Loucy (cell line): ENCODE results near the gene KCNJ5.

Experiments used
- H2AFZ ChIP-seq: fragments of 200-600 bp; sonication (generic); 2 replicates; pipeline ENCODE4 v1.6.0; 2016; ENCODE audit warnings: antibody characterized with exemption, mild to moderate bottlenecking, low read length, moderate library complexity
- H3F3A ChIP-seq: fragments of 200-600 bp; 2 replicates; pipeline ENCODE4 v1.6.0; 2016; ENCODE audit warnings: antibody characterized with exemption, low read depth, mild to moderate bottlenecking
- H3K27me3 ChIP-seq: fragments of 200-600 bp; sonication (generic); 2 replicates; pipeline ENCODE4 v1.6.1; 2014; ENCODE audit warnings: low read length, mild to moderate bottlenecking; ENCODE audit not compliant: insufficient read depth, poor library complexity, severe bottlenecking
- H3K36me3 ChIP-seq: fragments of 200-600 bp; sonication (generic); 2 replicates; pipeline ENCODE4 v1.6.1; 2016; ENCODE audit warnings: low read length; ENCODE audit not compliant: insufficient read depth
- H3K4me1 ChIP-seq: fragments of 200-600 bp; sonication (generic); 2 replicates; pipeline ENCODE4 v1.5.1; 2014; ENCODE audit warnings: low read length, mild to moderate bottlenecking; ENCODE audit not compliant: insufficient read depth, poor library complexity, severe bottlenecking
- H3K4me2 ChIP-seq: fragments of 200-600 bp; sonication (generic); 2 replicates; pipeline ENCODE4 v1.6.0; 2014; ENCODE audit warnings: antibody characterized with exemption, low read length, low read depth, mild to moderate bottlenecking; ENCODE audit not compliant: poor library complexity, severe bottlenecking
- H3K4me3 ChIP-seq: fragments of 200-600 bp; sonication (generic); 2 replicates; pipeline ENCODE4 v1.5.1; 2014; ENCODE audit warnings: low read length, mild to moderate bottlenecking, mixed read lengths; ENCODE audit not compliant: poor library complexity, severe bottlenecking
- H3K79me2 ChIP-seq: fragments of 200-600 bp; sonication (generic); 2 replicates; pipeline ENCODE4 v1.6.1; 2014; ENCODE audit warnings: low read length; ENCODE audit not compliant: insufficient read depth
- H3K9ac ChIP-seq: fragments of 200-600 bp; sonication (generic); 2 replicates; pipeline ENCODE4 v1.6.0; 2014; ENCODE audit warnings: mild to moderate bottlenecking, low read depth, low read length, moderate library complexity; ENCODE audit not compliant: poor library complexity, severe bottlenecking
- H3K9me2 ChIP-seq: fragments of 200-600 bp; sonication (generic); replicated peaks from 2 replicates; pipeline ENCODE4 v1.6.1; 2016; ENCODE audit warnings: low read depth, low read length, mixed read lengths
- H3K9me3 ChIP-seq: fragments of 200-600 bp; sonication (generic); 2 replicates; pipeline ENCODE4 v1.6.1; 2014; ENCODE audit warnings: mild to moderate bottlenecking, antibody characterized with exemption, low read length, low read depth; ENCODE audit not compliant: insufficient read depth
- H4K20me1 ChIP-seq: fragments of 200-600 bp; sonication (generic); 2 replicates; pipeline ENCODE4 v1.6.0; 2014; ENCODE audit warnings: antibody characterized with exemption, low read length, mild to moderate bottlenecking; ENCODE audit not compliant: insufficient read depth, poor library complexity, severe bottlenecking
- CTCF ChIP-seq: fragments of 200-600 bp; sonication (generic); conservative IDR thresholded peaks from 2 replicates; pipeline ENCODE4 v1.5.1; 2014; ENCODE audit warnings: mild to moderate bottlenecking, antibody characterized with exemption, low read length
- EZH2phosphoT487 ChIP-seq: fragments of 200-600 bp; IDR thresholded peaks from 2 replicates; pipeline ENCODE4 v1.6.1; 2018; ENCODE audit warnings: antibody characterized with exemption, mild to moderate bottlenecking, moderate library complexity, borderline replicate concordance

Gene KCNJ5

GRCh38 chr11:128928400-128928799, 37.2 kb downstream of the KCNJ5 start:
- no peak overlapping the region for H3K9ac ChIP-seq
- H3K4me1 ChIP-seq = no peaks in the 10 kb centered on the region
- TF ChIP-seq CTCF = no peak
- no peak for TF ChIP-seq EZH2phosphoT487
- H4K20me1 ChIP-seq = no peaks in the 10 kb centered on the region
- peak overlapping the region; percentile 23 for H3K4me2 ChIP-seq
- no peaks in the 10 kb centered on the region for H3K36me3 ChIP-seq
- H3F3A ChIP-seq = no peaks in the 10 kb centered on the region
- no peak overlapping the region for H3K4me3 ChIP-seq
- H2AFZ ChIP-seq = peak overlapping the region; percentile 42
- no peaks in the 10 kb centered on the region for H3K9me3 ChIP-seq
- no peaks in the 10 kb centered on the region for H3K79me2 ChIP-seq
- H3K27me3 ChIP-seq = no peaks in the 10 kb centered on the region
- no peaks in the 10 kb centered on the region for H3K9me2 ChIP-seq

- Histone ChIP-seq H3K27me3 (no peaks in the 10 kb centered on the region), H3K9ac (no peak overlapping the region), H3K4me1 (no peaks in the 10 kb centered on the region), H4K20me1 (no peaks in the 10 kb centered on the region), H3K36me3 (no peaks in the 10 kb centered on the region), H3K9me2 (no peaks in the 10 kb centered on the region), H3K4me2 (no peak overlapping the region), H2AFZ (no peak overlapping the region), H3K4me3 (no peak overlapping the region), H3K79me2 (no peaks in the 10 kb centered on the region), H3F3A (no peaks in the 10 kb centered on the region), H3K9me3 (no peaks in the 10 kb centered on the region)
- TF ChIP-seq CTCF = no peak
- no peak for TF ChIP-seq EZH2phosphoT487
These were observed 38.3 kb downstream of the KCNJ5 start for GRCh38 chr11:128929468-128929867.

- Histone ChIP-seq H3K4me1 (no peaks in the 10 kb centered on the region), H3K9me2 (no peaks in the 10 kb centered on the region), H3K4me3 (no peak overlapping the region), H3K9ac (no peak overlapping the region), H3K4me2 (no peak overlapping the region), H3K79me2 (no peaks in the 10 kb centered on the region), H4K20me1 (no peaks in the 10 kb centered on the region), H3F3A (no peaks in the 10 kb centered on the region), H3K27me3 (no peaks in the 10 kb centered on the region), H2AFZ (no peak overlapping the region), H3K36me3 (no peaks in the 10 kb centered on the region), H3K9me3 (no peaks in the 10 kb centered on the region)
- TF ChIP-seq EZH2phosphoT487 (no peak), CTCF (no peak)
These were observed 38.8 kb downstream of the KCNJ5 start for GRCh38 chr11:128929991-128930390.
